A673 (cell line): ENCODE results near the gene NHERF1.

Experiments
- CTCF ChIP-seq: fragments of 300-800, 200-600 bp; sonication (generic); conservative IDR thresholded peaks from 2 replicates; pipeline ENCODE4 v1.5.1; 2017; ENCODE audit warnings: low read depth, mild to moderate bottlenecking, antibody characterized with exemption, low read length, moderate library complexity, mixed read lengths
- EZH2 ChIP-seq: fragments of 200-600 bp; sonication (generic); IDR thresholded peaks from 2 replicates; pipeline ENCODE4 v1.6.1; 2017; ENCODE audit warnings: borderline replicate concordance, low read depth, mild to moderate bottlenecking, mixed read lengths, antibody characterized with exemption, low read length; ENCODE audit not compliant: poor library complexity, severe bottlenecking

GRCh38 chr17:74740641-74741387 lies 7.6 kb upstream of the NHERF1 start:
- TF ChIP-seq CTCF: no peak
- TF ChIP-seq EZH2: no peak
